ENCODE measurements around the gene RHBDL1. TPM values are rescaled to one million over a fixed set of nuclear protein-coding genes. Genes with fewer than 3 reads are reported as not detected.
A peak's percentile ranks its signal among the peaks of the same experiment; 100 is the strongest.

The RHBDL1 gene
- total and polyA plus RNA-seq, 2 experiments from 2014 or later, result 8.4 to 10.1 TPM

GRCh38 chr16:706189-707061 is 31.0 kb downstream of the RHBDL1 start:
- peak overlapping the region; percentile 94 for H3K4me2 ChIP-seq
- no peaks in the 10 kb centered on the region for H3K79me2 ChIP-seq (replicated peaks; ENCODE audit: insufficient read depth)
- no peaks in the 10 kb centered on the region for H3K9me3 Mint-ChIP-seq
- no peaks in the 10 kb centered on the region for H3K9me2 ChIP-seq (ENCODE audit: insufficient read depth)
- H3K4me1 ChIP-seq (ENCODE audit: insufficient read depth), result no peaks in the 10 kb centered on the region
- DNase-seq (ENCODE audit: low spot score), result peak; percentile 76
- H3K27me3 Mint-ChIP-seq (ENCODE audit: insufficient read depth, low read depth, poor library complexity), result peaks cover 68% of the 10 kb centered on the region
- peak overlapping the region; percentile 74 for H3K4me3 Mint-ChIP-seq
- H3K36me3 Mint-ChIP-seq (ENCODE audit: low read depth), result no peaks in the 10 kb centered on the region
- H3K27ac ChIP-seq (ENCODE audit: low read depth), result no peak overlapping the region
- TF ChIP-seq EZH2 (IDR thresholded peaks at IDR 0.05; ENCODE audit: low read depth, unreplicated experiment), result peak; percentile 42
- no peak for TF ChIP-seq STAT1 (IDR thresholded peaks at IDR 0.05; ENCODE audit: unreplicated experiment)
- no peak overlapping the region for H3K27ac Mint-ChIP-seq
- peaks cover 76% of the 10 kb centered on the region for H3K27me3 ChIP-seq (ENCODE audit: insufficient read depth)
- peak overlapping the region; percentile 88; the same call in 1 of the 2 replicates for H2AFZ ChIP-seq
- H3K4me3 ChIP-seq, result peak overlapping the region; percentile 67
- 0 out of 2 replicates have a peak, but pooled peaks cover 6% of the 10 kb centered on the region for H3F3A ChIP-seq (replicated peaks; ENCODE audit: low read depth)
- no peaks in the 10 kb centered on the region; the same call in 2 of the 3 replicates for H3K4me1 Mint-ChIP-seq
- H3K36me3 ChIP-seq (ENCODE audit: insufficient read depth), result no peaks in the 10 kb centered on the region
- no peaks in the 10 kb centered on the region; the same call in 1 of the 2 replicates for H4K20me1 ChIP-seq (replicated peaks; ENCODE audit: insufficient read depth)
- peak; percentile 30 for ATAC-seq

- no peaks in the 10 kb centered on the region for H3K36me3 Mint-ChIP-seq (ENCODE audit: low read depth)
- no peak overlapping the region for H3K27ac ChIP-seq (ENCODE audit: low read depth)
- H3K4me3 ChIP-seq, result peak overlapping the region; percentile 67; the same call in 1 of the 2 replicates
- ATAC-seq (no peak), DNase-seq (ENCODE audit: low spot score) (no peak)
- H3K4me1 ChIP-seq (ENCODE audit: insufficient read depth), result no peaks in the 10 kb centered on the region
- no peaks in the 10 kb centered on the region for H3K9me2 ChIP-seq (ENCODE audit: insufficient read depth)
- H3K4me1 Mint-ChIP-seq, result no peaks in the 10 kb centered on the region; the same call in 2 of the 3 replicates
- H3K27me3 ChIP-seq (ENCODE audit: insufficient read depth), result peaks cover 71% of the 10 kb centered on the region
- peak overlapping the region; percentile 74 for H3K4me3 Mint-ChIP-seq
- peak overlapping the region; percentile 94; the same call in 1 of the 2 replicates for H3K4me2 ChIP-seq
- 0 out of 2 replicates have a peak, but pooled peaks cover 6% of the 10 kb centered on the region for H3F3A ChIP-seq (replicated peaks; ENCODE audit: low read depth)
- no peak overlapping the region for H3K27ac Mint-ChIP-seq
- H2AFZ ChIP-seq, result no peak overlapping the region
- H3K9me3 Mint-ChIP-seq, result no peaks in the 10 kb centered on the region
- TF ChIP-seq ETS1 (IDR thresholded peaks at IDR 0.05) (no peak), EZH2 (IDR thresholded peaks at IDR 0.05; ENCODE audit: low read depth, unreplicated experiment) (no peak), ZNF331 (CRISPR knock-in tag; IDR thresholded peaks at IDR 0.05; ENCODE audit: low read depth) (no peak), ZNF462 (CRISPR knock-in tag; IDR thresholded peaks at IDR 0.05) (no peak), JUNB (IDR thresholded peaks at IDR 0.05; ENCODE audit: unreplicated experiment) (no peak), POLR2AphosphoS5 (IDR thresholded peaks at IDR 0.05; ENCODE audit: low read depth) (no peak)
- no peaks in the 10 kb centered on the region; the same call in 1 of the 2 replicates for H4K20me1 ChIP-seq (replicated peaks; ENCODE audit: insufficient read depth)
- no peaks in the 10 kb centered on the region for H3K36me3 ChIP-seq (ENCODE audit: insufficient read depth)
- H3K27me3 Mint-ChIP-seq (ENCODE audit: insufficient read depth, low read depth, poor library complexity), result peaks cover 63% of the 10 kb centered on the region
- H3K79me2 ChIP-seq (replicated peaks; ENCODE audit: insufficient read depth), result no peaks in the 10 kb centered on the region
Measured at GRCh38 chr16:707062-707538, 31.6 kb downstream of the RHBDL1 start.
